Neutrophil (primary cell): ENCODE results near the gene RAI1.
A peak's percentile ranks its signal among the peaks of the same experiment; 100 is the strongest.

Experiments
- H3K27ac ChIP-seq: fragments of 200-600 bp; sonication (generic); 2 replicates; pipeline ENCODE4 v1.5.1; 2016; ENCODE audit warnings: mild to moderate bottlenecking, moderate library complexity
- H3K27me3 ChIP-seq: fragments of 200-600 bp; sonication (generic); 2 replicates; pipeline ENCODE4 v1.6.0; 2016; ENCODE audit warnings: mild to moderate bottlenecking
- H3K36me3 ChIP-seq: fragments of 200-600 bp; sonication (generic); 2 replicates; pipeline ENCODE4 v1.5.1; 2017
- H3K4me1 ChIP-seq, 2 experiments: fragments of 200-600 bp in 1 of 2; sonication (generic) in 1 of 2; 1 replicate in 1 of 2; 2 replicates in 1 of 2; pipeline versions ENCODE4 v1.5.1 to v1.6.1; 2013 to 2016; ENCODE audit warnings: low read depth in 1 of 2, low read length in 1 of 2, mild to moderate bottlenecking in 1 of 2, moderate library complexity in 1 of 2; ENCODE audit not compliant: control insufficient read depth in 1 of 2, insufficient read depth in 1 of 2
- H3K4me3 ChIP-seq, 2 experiments: fragments of 200-600 bp in 1 of 2; sonication (generic) in 1 of 2; 1 replicate in 1 of 2; 2 replicates in 1 of 2; pipeline ENCODE4 v1.5.1; 2013 to 2016; ENCODE audit warnings: low read depth in 1 of 2, low read length in 1 of 2, mild to moderate bottlenecking in 1 of 2, moderate library complexity in 1 of 2
- H3K9me3 ChIP-seq: fragments of 200-600 bp; sonication (generic); 2 replicates; pipeline ENCODE4 v1.5.1; 2016
- TF ChIP-seq, protein P1 (sequence below): fragments of 200-600 bp; sonication (generic); IDR thresholded peaks from 2 replicates; pipeline ENCODE4 v1.5.1; 2016; ENCODE audit warnings: antibody characterized with exemption

The RAI1 gene

GRCh38 chr17:17722906-17723353 lies 41.7 kb downstream of the RAI1 start:
- H3K4me3 ChIP-seq = no peak overlapping the region
- H3K27ac ChIP-seq = no peak overlapping the region
- H3K4me1 ChIP-seq = peaks cover 33 to 38% of the 10 kb centered on the region in 2 experiments
- H3K36me3 ChIP-seq = no peaks in the 10 kb centered on the region
- H3K27me3 ChIP-seq = peaks cover 63% of the 10 kb centered on the region
- TF ChIP-seq, protein P1, sequence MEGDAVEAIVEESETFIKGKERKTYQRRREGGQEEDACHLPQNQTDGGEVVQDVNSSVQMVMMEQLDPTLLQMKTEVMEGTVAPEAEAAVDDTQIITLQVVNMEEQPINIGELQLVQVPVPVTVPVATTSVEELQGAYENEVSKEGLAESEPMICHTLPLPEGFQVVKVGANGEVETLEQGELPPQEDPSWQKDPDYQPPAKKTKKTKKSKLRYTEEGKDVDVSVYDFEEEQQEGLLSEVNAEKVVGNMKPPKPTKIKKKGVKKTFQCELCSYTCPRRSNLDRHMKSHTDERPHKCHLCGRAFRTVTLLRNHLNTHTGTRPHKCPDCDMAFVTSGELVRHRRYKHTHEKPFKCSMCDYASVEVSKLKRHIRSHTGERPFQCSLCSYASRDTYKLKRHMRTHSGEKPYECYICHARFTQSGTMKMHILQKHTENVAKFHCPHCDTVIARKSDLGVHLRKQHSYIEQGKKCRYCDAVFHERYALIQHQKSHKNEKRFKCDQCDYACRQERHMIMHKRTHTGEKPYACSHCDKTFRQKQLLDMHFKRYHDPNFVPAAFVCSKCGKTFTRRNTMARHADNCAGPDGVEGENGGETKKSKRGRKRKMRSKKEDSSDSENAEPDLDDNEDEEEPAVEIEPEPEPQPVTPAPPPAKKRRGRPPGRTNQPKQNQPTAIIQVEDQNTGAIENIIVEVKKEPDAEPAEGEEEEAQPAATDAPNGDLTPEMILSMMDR = no peak
- H3K9me3 ChIP-seq = no peaks in the 10 kb centered on the region

DNA sequence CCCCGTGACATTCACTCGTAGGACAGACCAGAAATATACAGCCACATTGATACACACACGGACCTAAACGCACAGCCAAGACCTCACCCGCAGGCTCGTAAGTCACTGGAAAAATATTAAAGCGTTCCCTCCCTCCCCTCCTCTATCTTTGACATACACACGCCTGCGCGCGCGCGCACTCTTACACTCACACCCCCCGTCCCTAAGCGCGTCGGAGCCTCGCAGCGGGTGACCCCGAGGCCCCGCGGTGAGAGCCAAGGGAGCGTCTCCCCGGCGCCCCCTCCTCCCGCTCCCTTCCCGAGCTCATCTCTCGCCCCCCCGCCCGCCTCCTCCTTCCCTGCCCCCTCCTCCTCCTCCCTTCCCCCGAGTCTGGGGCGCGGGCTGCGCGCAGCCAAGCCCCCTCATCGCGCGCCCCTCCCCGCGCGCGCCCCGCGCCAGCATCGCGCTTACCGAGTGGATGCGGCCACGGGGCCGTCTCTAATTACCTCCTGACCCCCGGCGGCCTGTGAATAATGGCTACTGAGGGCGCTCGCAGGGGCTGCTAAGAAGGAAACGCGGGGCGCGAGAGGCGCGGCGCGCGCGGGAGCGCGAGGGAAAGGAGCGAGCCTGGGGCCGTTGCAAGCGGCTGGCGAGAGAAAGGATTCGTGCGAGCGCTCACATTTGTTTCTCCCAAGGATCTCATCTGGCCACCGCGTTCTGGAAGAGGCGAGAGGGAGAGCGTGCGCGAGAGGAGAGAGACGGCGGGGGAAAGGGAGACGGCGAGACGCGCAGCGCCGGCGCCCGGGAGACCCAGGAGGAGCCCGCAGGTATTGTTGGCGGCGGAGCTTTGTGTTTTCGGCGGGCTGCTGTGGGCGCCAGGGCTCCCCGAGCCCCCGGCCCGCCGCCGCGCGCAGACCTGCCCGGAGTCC lies 42.4 kb downstream of the RAI1 start:
- Histone ChIP-seq H3K36me3 (no peaks in the 10 kb centered on the region), H3K4me1 (peaks cover 33 to 38% of the 10 kb centered on the region in 2 experiments), H3K27ac (no peak overlapping the region), H3K9me3 (no peaks in the 10 kb centered on the region), H3K4me3 (peak overlapping the region; percentile 6 to 56), H3K27me3 (peaks cover 63% of the 10 kb centered on the region)
- TF ChIP-seq, protein P1 = no peak

DNA sequence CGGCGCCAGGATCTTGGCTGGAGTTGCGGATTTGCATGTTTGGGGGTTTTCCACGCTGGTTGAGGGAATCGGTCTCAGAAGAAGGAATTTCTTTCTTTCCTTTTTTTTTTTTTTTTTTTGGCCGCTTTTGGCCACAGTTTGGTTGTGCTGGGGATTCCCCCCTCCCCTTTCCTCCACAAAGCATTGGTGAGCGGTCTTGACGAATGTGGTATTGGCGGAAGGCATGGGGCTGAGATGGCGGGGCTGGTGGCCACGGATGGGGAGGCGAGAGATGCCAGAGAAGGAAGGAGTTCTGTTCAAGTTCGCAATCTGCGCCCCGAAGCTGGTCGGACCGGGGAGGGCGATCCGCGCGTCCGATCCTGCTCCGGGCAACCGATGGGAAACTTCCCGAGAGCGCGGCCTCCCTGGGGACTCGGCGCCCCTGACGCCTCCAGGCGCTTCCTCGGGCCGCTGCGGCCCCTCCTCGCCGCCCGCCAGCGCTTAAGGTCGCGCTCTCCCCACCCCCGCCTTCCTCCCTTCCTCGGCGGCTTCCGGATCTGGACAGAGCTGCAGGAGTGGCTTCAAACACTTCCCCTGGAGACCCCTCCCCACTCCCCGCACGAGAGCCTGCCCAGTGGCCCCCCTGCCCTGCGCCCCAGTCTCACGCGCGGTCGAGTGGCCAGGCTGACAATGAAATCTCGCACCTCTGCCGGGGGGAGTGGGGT lies 43.2 kb downstream of the RAI1 start:
- H3K9me3 ChIP-seq = no peaks in the 10 kb centered on the region
- H3K36me3 ChIP-seq = no peaks in the 10 kb centered on the region
- H3K27me3 ChIP-seq = peaks cover 63% of the 10 kb centered on the region
- no peak overlapping the region for H3K27ac ChIP-seq
- H3K4me3 ChIP-seq = peak overlapping the region; percentile 6 to 56
- TF ChIP-seq, protein P1 = no peak
- peaks cover 33 to 38% of the 10 kb centered on the region in 2 experiments for H3K4me1 ChIP-seq

DNA sequence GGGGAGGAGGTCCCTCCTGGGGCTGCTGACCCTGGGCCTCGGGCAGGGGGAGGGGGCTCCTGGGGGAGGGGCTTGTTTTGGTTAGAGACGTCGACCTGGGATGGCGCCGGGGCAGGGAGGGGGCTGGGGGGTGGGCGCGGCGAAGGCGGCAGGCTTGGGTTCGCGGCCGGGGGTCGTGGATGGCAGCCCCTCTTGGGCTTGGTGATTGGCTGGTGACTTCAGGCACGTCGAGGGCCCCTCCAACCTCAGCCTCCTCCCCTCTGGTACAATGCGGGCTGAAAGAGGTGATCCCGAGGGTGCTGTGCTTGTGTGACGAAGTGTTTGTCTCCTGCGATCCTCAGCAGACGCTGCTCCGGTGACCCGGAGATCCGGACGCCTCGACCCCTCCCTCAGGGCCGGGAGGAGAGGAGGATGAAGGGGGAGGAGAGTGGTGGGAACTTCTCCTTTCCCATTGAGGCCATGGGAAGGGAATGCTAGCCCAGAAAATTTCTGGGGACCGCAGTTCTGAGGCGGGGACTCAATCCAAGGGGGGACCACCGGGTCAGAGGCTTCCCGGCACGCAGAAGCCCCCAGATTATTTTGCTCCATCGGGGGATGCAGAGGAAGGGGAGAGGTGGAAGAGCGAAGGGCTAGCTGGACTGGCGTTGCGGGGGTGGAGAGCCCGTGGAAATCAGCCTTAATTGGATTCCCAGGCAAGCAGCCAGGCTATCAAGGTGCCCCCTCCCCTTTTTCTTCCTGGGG lies 43.9 kb downstream of the RAI1 start:
- Histone ChIP-seq H3K4me1 (peaks cover 33 to 38% of the 10 kb centered on the region in 2 experiments), H3K9me3 (no peaks in the 10 kb centered on the region), H3K27me3 (peaks cover 61% of the 10 kb centered on the region), H3K36me3 (no peaks in the 10 kb centered on the region), H3K27ac (no peak overlapping the region), H3K4me3 (peak overlapping the region in 1 of 2 experiments; percentile 56)
- TF ChIP-seq, protein P1 = no peak

DNA sequence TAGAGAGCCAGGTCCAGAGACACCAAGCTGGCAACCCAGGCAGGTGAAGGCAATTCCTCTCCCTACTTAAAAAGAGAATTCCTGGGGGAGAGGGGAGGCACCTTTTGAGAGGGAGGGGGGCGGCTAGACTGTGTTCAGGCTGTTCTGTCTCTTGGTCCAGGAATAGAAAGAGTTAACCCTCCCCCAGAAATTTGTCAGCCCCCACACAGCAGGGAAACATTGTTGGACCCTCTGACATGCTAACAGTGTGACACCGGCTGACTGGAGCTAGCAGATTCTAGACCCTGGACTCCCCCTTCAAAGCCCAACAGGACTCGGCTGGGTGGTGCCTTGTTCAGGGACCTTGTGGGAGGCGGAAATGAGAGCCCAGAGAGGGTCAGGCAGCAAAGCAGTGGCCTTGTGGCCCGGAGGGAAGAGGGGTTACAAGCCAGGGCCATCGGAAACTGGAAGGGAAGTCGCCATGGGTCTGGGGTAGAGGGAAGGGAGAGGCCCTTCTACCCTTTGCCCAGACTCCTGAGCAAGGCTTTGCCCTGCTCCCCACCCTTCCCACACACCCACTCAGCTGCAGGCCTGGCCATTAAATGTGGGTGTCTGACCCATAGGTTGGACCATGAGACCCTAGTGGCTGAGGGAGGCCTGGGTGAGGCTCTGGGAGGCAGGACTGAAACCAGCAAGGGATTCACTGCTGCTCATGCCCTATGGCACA lies 44.6 kb downstream of the RAI1 start:
- Histone ChIP-seq H3K27ac (no peak overlapping the region), H3K36me3 (no peaks in the 10 kb centered on the region), H3K4me3 (no peak overlapping the region), H3K4me1 (peaks cover 33 to 38% of the 10 kb centered on the region in 2 experiments), H3K27me3 (peaks cover 54% of the 10 kb centered on the region), H3K9me3 (no peaks in the 10 kb centered on the region)
- TF ChIP-seq, protein P1 = no peak
